ENCODE results near the gene CTTNBP2.

The CTTNBP2 gene

GRCh38 chr7:117762055-117762454 lies 111.2 kb downstream of the CTTNBP2 start:
- H3K4me1 Mint-ChIP-seq, result no peaks in the 10 kb centered on the region
- H3K27me3 Mint-ChIP-seq, result no peaks in the 10 kb centered on the region
- H3K4me3 Mint-ChIP-seq, result no peak overlapping the region
- H3K9me3 Mint-ChIP-seq, result no peaks in the 10 kb centered on the region
- no peak overlapping the region for H3K27ac Mint-ChIP-seq
- no peaks in the 10 kb centered on the region for H3K36me3 Mint-ChIP-seq

GRCh38 chr7:117759950-117760640 lies 113.1 kb downstream of the CTTNBP2 start:
- Mint-ChIP-seq H3K4me3 (no peak overlapping the region), H3K36me3 (no peaks in the 10 kb centered on the region), H3K9me3 (no peaks in the 10 kb centered on the region), H3K27ac (no peak overlapping the region), H3K4me1 (no peaks in the 10 kb centered on the region), H3K27me3 (no peaks in the 10 kb centered on the region)

DNA sequence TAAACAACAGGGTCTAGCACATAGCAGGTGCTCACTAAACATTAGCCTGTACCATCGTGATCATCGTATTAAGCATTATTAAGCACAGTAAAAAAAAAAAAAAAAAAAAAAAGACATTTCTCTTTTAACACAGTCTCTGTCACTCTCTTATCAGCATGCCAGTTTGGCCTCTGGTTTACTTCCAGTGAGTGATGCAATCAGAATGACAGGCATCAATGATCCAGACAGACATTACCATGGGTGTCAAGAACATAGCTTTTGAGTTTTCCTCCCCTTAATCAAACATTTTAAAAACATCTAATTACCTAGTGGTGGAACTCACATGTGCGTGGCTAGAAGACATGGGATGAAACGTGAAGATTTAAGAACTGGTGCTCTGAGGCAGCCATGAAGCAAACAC lies 115.8 kb downstream of the CTTNBP2 start:
- H3K36me3 Mint-ChIP-seq, result no peaks in the 10 kb centered on the region
- H3K4me3 Mint-ChIP-seq, result no peak overlapping the region
- H3K9me3 Mint-ChIP-seq, result no peaks in the 10 kb centered on the region
- no peak overlapping the region for H3K27ac Mint-ChIP-seq
- no peaks in the 10 kb centered on the region for H3K4me1 Mint-ChIP-seq
- no peaks in the 10 kb centered on the region for H3K27me3 Mint-ChIP-seq

DNA sequence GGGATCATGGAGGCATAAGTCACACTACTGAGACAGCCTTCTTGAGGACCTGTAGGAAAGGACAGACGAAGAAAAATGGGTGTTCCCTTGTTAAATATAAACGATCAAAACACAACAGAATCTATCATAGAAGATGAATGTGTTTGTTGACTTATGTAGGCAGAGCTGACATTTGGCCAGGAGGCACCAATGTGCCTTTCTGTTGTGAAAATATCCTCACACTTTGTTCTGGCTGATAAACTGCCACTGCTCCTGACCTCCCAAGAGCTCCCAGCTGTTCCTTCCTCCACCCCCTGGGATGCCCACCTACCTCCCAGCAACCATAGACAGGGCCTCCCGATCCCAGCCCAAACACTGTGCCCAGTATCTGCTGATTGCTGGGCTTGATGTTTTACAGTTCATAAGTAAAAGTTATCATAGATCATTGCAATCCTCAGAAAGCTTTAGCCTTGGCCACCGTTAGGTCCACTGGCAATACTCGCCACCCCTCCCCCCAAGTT lies 116.6 kb downstream of the CTTNBP2 start:
- no peaks in the 10 kb centered on the region for H3K4me1 Mint-ChIP-seq
- no peak overlapping the region for H3K27ac Mint-ChIP-seq
- no peaks in the 10 kb centered on the region for H3K9me3 Mint-ChIP-seq
- no peaks in the 10 kb centered on the region for H3K36me3 Mint-ChIP-seq
- H3K27me3 Mint-ChIP-seq, result no peaks in the 10 kb centered on the region
- H3K4me3 Mint-ChIP-seq, result no peak overlapping the region

- no peaks in the 10 kb centered on the region for H3K36me3 Mint-ChIP-seq
- no peaks in the 10 kb centered on the region for H3K9me3 Mint-ChIP-seq
- no peaks in the 10 kb centered on the region for H3K27me3 Mint-ChIP-seq
- H3K4me3 Mint-ChIP-seq, result no peak overlapping the region
- H3K27ac Mint-ChIP-seq, result no peak overlapping the region
- H3K4me1 Mint-ChIP-seq, result no peaks in the 10 kb centered on the region
Observed at GRCh38 chr7:117755136-117755535, 118.1 kb downstream of the CTTNBP2 start.

DNA sequence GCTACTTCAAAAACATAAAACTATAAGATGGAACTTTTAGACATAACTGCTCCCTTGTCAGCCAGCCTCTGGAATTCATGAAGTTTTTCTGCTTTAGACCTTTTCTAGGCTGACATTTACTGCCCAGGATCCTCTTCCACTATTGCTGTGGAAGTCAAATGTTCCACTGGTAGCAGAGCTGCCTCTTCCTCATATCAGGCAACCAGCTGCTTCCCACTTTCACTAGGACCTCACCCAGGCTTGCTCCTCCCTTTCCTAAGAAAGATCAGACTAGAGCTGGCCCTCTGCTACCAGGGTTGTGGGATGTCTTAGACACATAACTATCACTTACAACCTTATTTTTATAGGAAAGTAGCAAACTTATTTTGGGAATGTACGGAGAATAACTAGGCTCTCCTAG lies 121.5 kb downstream of the CTTNBP2 start:
- Mint-ChIP-seq H3K27ac (no peak overlapping the region), H3K27me3 (no peaks in the 10 kb centered on the region), H3K4me3 (no peak overlapping the region), H3K9me3 (no peaks in the 10 kb centered on the region), H3K36me3 (no peaks in the 10 kb centered on the region), H3K4me1 (no peaks in the 10 kb centered on the region)

DNA sequence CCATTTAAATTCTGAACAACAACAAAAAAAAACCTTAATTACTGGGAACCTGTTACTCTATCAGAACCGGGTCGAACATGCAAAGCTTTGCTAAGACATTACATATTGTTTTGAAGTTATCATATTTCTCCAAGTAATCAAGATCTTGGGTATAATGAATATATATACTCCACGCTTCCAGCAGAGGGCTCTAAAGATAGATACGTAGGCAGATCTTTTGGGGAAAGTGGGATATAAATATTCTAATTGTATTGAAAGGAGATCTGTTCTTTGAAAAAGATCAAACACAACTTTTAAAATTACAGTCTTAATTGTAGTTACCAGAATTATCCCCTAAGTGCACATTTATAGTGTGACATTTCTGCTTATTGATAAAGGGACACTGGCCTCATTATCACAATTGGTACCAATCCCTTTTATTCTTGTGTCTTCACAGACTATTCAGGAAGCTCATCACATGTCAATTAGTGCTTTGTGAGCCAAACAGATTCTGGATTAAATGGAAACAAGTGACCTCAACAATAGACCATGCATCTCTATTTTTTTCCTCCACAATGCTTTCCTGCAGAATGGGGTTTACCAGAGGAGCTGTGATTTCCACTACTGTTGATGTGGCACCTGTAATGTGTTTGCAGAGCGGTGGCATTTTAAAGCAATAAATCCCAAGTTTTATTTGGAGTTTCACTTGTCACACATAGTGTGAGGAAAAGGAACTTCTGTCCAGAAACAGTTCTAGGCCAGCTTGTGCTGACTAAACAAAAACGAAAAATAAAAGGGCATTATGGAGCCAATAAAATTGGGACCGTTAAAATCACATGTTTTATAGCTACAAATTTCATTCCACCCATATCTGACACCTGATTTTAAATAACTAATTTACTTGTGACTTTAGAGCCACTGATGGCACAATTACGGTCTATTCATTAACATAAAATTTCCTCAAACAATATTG lies 122.4 kb downstream of the CTTNBP2 start:
- no peak overlapping the region for H3K4me3 Mint-ChIP-seq
- H3K27ac Mint-ChIP-seq, result no peak overlapping the region
- H3K9me3 Mint-ChIP-seq, result no peaks in the 10 kb centered on the region
- H3K4me1 Mint-ChIP-seq, result no peaks in the 10 kb centered on the region
- H3K36me3 Mint-ChIP-seq, result no peaks in the 10 kb centered on the region
- H3K27me3 Mint-ChIP-seq, result no peaks in the 10 kb centered on the region

GRCh38 chr7:117741962-117742361 lies 131.3 kb downstream of the CTTNBP2 start:
- no peak overlapping the region for H3K4me3 Mint-ChIP-seq
- H3K36me3 Mint-ChIP-seq, result no peaks in the 10 kb centered on the region
- peaks cover 2% of the 10 kb centered on the region for H3K27me3 Mint-ChIP-seq
- H3K4me1 Mint-ChIP-seq, result no peaks in the 10 kb centered on the region
- no peak overlapping the region for H3K27ac Mint-ChIP-seq
- no peaks in the 10 kb centered on the region for H3K9me3 Mint-ChIP-seq

- H3K4me1 Mint-ChIP-seq, result no peaks in the 10 kb centered on the region
Observed at GRCh38 chr7:117739085-117739484, 134.2 kb downstream of the CTTNBP2 start.

DNA sequence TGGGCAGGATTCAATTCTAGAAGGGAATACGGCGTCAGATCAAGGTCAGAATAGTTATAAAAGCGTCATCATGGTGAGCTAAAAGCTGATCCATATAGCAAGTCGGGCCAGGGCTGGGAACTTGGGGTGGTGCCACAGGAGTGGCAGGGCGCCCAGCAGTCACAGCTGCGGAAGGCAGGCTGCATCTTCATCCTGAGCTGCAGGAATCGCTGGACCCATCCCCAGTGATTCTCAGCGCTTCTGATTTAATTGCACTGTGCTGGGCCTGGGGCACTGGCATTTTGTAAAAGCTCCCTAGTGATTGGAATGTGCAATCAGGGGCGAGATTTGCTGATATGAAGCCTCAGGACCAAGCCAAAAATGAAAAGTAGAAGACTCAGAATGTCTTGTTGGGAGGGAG lies 135.3 kb downstream of the CTTNBP2 start:
- Mint-ChIP-seq H3K27ac (no peak overlapping the region), H3K27me3 (no peaks in the 10 kb centered on the region), H3K36me3 (no peaks in the 10 kb centered on the region), H3K4me1 (no peaks in the 10 kb centered on the region), H3K4me3 (no peak overlapping the region), H3K9me3 (no peaks in the 10 kb centered on the region)

More at GRCh38 chr7:117739085-117739484, 134.2 kb downstream of the CTTNBP2 start:
- no peak overlapping the region for H3K27ac Mint-ChIP-seq
- no peak overlapping the region for H3K4me3 Mint-ChIP-seq
- H3K9me3 Mint-ChIP-seq, result no peaks in the 10 kb centered on the region
- no peaks in the 10 kb centered on the region for H3K36me3 Mint-ChIP-seq
- H3K27me3 Mint-ChIP-seq, result no peaks in the 10 kb centered on the region

GRCh38 chr7:117731455-117731854 lies 141.8 kb downstream of the CTTNBP2 start:
- no peak overlapping the region for H3K27ac Mint-ChIP-seq

DNA sequence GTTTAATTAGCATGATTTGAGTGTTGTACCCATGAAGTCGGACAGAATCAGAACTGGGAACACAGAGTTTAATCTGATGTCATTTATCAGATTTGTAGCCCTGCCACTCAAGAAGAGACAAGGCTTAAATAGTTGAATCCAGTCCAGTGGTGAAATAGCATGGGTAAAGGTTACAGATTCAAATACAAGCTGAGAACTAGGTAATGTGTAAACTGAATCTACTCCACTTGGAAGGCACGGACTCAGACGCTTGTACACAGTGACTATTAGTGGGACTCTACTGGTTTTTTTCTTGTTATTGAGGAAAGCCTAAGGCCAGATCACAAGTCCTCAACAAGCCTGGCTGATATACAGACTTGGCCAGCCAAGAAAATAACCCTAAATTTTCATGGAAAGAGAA lies 142.9 kb downstream of the CTTNBP2 start:
- H3K27me3 Mint-ChIP-seq, result peaks cover 6% of the 10 kb centered on the region
- H3K4me3 Mint-ChIP-seq, result no peak overlapping the region
- H3K27ac Mint-ChIP-seq, result no peak overlapping the region

More at GRCh38 chr7:117731455-117731854, 141.8 kb downstream of the CTTNBP2 start:
- H3K36me3 Mint-ChIP-seq, result no peaks in the 10 kb centered on the region
- no peak overlapping the region for H3K4me3 Mint-ChIP-seq
- no peaks in the 10 kb centered on the region for H3K9me3 Mint-ChIP-seq
- H3K4me1 Mint-ChIP-seq, result no peaks in the 10 kb centered on the region
- peaks cover 5% of the 10 kb centered on the region for H3K27me3 Mint-ChIP-seq

DNA sequence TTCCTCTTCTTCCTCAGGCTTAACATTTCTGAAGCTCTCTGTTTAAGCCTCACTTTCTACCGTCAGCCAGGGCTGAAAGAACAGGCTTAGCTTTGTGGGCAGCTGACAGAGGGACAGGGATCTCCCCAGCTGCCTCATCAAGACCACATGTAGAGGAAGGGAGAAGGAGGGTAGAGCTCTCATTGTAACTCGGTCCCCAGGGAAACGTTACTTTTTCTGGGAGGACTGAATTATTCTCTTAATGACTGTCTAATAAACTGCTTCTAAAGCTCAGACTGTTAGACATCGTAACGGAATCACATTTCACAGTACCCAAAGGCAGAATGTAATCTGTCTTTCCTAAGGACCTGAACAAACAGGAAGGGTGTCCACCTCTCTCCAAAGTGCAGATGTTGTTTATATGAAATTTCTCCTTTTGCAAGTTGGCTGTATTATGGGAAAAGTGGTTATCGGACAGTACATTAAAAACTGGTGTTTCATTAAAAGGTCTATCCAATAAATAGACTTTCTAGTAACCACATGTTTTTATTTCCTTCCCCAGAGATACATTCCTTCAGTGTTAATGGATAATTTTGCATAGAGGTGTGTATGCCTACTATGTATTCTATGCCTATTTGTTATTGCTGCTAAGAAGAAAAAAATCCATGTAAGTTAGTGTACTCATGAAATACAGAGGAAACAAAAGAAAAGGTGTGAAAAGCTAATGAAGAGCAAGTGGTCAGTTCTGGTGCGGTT lies 144.2 kb downstream of the CTTNBP2 start:
- no peaks in the 10 kb centered on the region for H3K9me3 Mint-ChIP-seq
- no peak overlapping the region for H3K4me3 Mint-ChIP-seq
- no peaks in the 10 kb centered on the region for H3K4me1 Mint-ChIP-seq
- peaks cover 10% of the 10 kb centered on the region for H3K27me3 Mint-ChIP-seq
- H3K27ac Mint-ChIP-seq, result peak overlapping the region; percentile 18
- no peaks in the 10 kb centered on the region for H3K36me3 Mint-ChIP-seq

More for the DNA sequence above, 142.9 kb downstream of the CTTNBP2 start:
- Mint-ChIP-seq H3K4me1 (no peaks in the 10 kb centered on the region), H3K9me3 (no peaks in the 10 kb centered on the region), H3K36me3 (no peaks in the 10 kb centered on the region)

- Mint-ChIP-seq H3K27ac (no peak overlapping the region), H3K4me1 (no peaks in the 10 kb centered on the region), H3K4me3 (no peak overlapping the region), H3K36me3 (no peaks in the 10 kb centered on the region), H3K27me3 (peaks cover 6% of the 10 kb centered on the region), H3K9me3 (no peaks in the 10 kb centered on the region)
Observed at GRCh38 chr7:117724898-117725297, 148.3 kb downstream of the CTTNBP2 start.

DNA sequence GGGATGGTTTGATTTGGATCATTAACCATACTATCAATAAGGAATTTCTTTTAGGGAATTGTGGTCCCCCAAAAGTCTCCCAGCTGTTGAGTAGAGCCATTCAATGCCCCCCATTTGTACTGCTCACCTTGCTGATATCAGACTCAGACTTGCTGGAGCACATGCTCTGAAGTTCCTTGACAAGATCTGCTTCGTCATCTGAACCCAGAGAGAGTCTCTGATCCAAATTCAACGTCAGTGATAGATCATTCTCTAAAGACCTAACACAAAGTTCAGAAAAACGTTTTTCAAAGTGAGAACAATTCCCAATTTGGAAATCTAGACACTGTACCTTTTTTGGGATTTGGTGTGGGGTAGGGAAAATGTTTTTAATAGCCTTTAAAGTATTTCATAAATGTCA lies 153.9 kb downstream of the CTTNBP2 start:
- H3K4me3 Mint-ChIP-seq, result no peak overlapping the region
- H3K27me3 Mint-ChIP-seq, result no peaks in the 10 kb centered on the region
- H3K27ac Mint-ChIP-seq, result no peak overlapping the region
- no peaks in the 10 kb centered on the region for H3K4me1 Mint-ChIP-seq
- no peaks in the 10 kb centered on the region for H3K36me3 Mint-ChIP-seq
- no peaks in the 10 kb centered on the region for H3K9me3 Mint-ChIP-seq

Data from activated naive CD4-positive, alpha-beta T cell treated with anti-CD3 and anti-CD28 coated beads, Interleukin-2, amount 50 U/mL, for 24 hours (primary cell).